ENCODE results near the gene MSI2.

The MSI2 gene

GRCh38 chr17:57540596-57540995, 284.3 kb downstream of the MSI2 start:
- DNase-seq (ENCODE audit: low read depth), result no peak
- H3K4me3 ChIP-seq (ENCODE audit: low read depth, low read length), result no peak overlapping the region
- TF ChIP-seq CTCF (IDR thresholded peaks at IDR 0.05; ENCODE audit: insufficient read depth, low read depth, low read length, missing control alignments), result no peak

DNA sequence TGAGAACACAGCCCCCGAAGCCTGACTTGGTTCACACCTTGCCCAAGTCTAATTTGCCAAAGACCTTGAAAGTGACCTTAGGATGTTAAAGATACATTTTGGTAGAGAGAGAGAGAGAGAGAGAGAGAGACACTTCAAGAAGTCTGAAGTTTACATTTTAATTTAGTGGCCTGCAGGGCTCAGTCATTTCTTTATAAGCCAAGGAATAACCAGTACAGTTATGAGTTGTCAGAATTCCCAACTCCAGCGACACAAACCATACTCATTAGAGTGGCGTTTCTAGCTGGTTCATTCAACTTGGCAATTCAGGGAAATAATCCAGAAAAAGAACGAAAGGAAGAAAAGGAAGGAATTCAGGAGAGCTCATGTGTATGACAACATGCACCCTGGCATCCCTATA, 284.7 kb downstream of the MSI2 start:
- TF ChIP-seq CTCF (IDR thresholded peaks at IDR 0.05; ENCODE audit: insufficient read depth, low read depth, low read length, missing control alignments), result no peak
- no peak overlapping the region for H3K4me3 ChIP-seq (ENCODE audit: low read depth, low read length)
- no peak for DNase-seq (ENCODE audit: low read depth)

GRCh38 chr17:57541472-57542394, 285.4 kb downstream of the MSI2 start:
- DNase-seq (ENCODE audit: low read depth), result no peak

DNA sequence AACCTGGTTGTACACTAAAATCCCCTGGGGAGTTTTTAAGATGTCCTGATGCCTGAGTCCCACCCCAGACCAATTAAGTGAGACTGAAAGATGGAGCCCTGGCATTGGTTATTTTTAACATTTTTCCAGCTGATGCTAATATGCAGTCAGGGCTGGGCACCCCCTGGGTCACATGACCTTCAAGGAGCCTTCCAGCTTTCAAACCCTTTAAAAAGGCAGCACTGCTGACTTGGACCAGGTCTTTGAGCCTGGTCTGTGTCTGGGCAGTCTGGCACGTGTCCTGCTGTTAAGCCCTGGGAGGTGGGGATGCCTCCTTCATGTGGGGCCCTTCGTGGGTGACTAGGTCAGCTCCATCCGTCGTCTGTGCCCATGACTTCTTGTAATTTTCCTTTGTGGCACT, 286.2 kb downstream of the MSI2 start:
- H3K4me3 ChIP-seq (ENCODE audit: low read depth, low read length), result no peak overlapping the region
- no peak for TF ChIP-seq CTCF (IDR thresholded peaks at IDR 0.05; ENCODE audit: insufficient read depth, low read depth, low read length, missing control alignments)

More at GRCh38 chr17:57541472-57542394, 285.4 kb downstream of the MSI2 start:
- no peak for TF ChIP-seq CTCF (IDR thresholded peaks at IDR 0.05; ENCODE audit: insufficient read depth, low read depth, low read length, missing control alignments)
- H3K4me3 ChIP-seq (ENCODE audit: low read depth, low read length), result no peak overlapping the region

DNA sequence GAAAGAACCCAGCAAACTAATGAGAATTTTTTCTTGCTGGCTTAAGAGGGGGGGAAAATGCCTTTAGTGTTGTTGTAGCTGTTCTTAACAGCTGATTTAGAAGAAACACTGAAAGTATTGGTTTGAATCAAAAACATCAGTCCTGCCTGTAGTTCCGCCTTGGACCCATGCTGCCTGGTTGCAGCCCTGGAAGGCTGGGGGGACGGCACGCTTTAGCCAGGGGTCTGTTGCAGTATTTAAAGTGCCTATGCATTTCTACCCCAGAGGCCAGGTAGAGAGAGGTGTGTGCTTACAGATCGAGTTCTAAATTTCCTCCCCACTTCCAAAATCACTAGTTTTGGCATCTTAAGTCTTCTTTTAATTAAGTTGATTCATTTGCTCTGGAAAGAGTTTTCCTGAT, 286.9 kb downstream of the MSI2 start:
- no peak for DNase-seq (ENCODE audit: low read depth)
- H3K4me3 ChIP-seq (ENCODE audit: low read depth, low read length), result no peak overlapping the region
- TF ChIP-seq CTCF (IDR thresholded peaks at IDR 0.05; ENCODE audit: insufficient read depth, low read depth, low read length, missing control alignments), result no peak

More for the DNA sequence above, 286.2 kb downstream of the MSI2 start:
- DNase-seq (ENCODE audit: low read depth), result no peak

DNA sequence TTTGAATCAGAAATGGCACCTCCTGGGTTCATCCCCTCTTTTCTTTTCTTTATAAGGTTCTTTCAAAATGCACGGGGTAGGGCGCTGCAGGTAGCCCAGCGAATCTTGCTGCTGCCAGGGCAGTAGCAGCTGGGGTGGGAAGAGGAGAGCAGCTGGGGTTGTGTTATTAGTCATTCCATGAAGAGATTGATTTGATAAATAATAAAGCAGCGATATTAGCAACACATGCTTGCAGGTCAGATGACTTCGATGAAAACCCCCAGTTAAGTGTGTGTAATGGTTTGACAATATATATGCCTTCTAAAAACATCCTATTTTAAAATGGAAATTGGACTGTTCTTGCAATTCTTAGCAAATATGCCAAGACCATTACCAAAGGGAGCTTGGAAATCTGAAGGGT, 288.1 kb downstream of the MSI2 start:
- H3K4me3 ChIP-seq (ENCODE audit: low read depth, low read length), result no peak overlapping the region
- TF ChIP-seq CTCF (IDR thresholded peaks at IDR 0.05; ENCODE audit: insufficient read depth, low read depth, low read length, missing control alignments), result no peak
- DNase-seq (ENCODE audit: low read depth), result no peak
